AG04450 (cell line): Measurements from ENCODE around the gene RAPSN. TPM values are rescaled to one million over a fixed set of nuclear protein-coding genes. Genes with fewer than 3 reads are reported as not detected.

Experiments used
- CTCF ChIA-PET: fragments of 300-600, 350-600 bp; formaldehyde crosslinking; extraction: SDS; loops from one replicate; lab custom pipeline; 2022; ENCODE audit warnings: antibody characterized with exemption, inconsistent platforms; lab: Charles Lee
- POLR2A ChIA-PET: fragments of 350-600 bp; formaldehyde crosslinking; extraction: SDS; loops from one replicate; lab custom pipeline; 2021; ENCODE audit warnings: antibody characterized with exemption, inconsistent platforms; lab: Yijun Ruan, JAX
- DNase-seq: peaks from one replicate; pipeline ENCODE4 v3.0.0-alpha.2; 2011; ENCODE audit warnings: low read depth, low spot score
- H3K27ac ChIP-seq: one replicate; pipeline ENCODE4 v1.5.1; 2012; ENCODE audit warnings: low read depth, low read length, control low read depth
- H3K27me3 ChIP-seq: one replicate; pipeline ENCODE4 v1.6.0; 2012; ENCODE audit warnings: low read length; ENCODE audit not compliant: control insufficient read depth, insufficient read depth
- H3K4me3 ChIP-seq: 2 replicates; pipeline ENCODE4 v1.5.1; 2011; ENCODE audit warnings: mild to moderate bottlenecking, low read depth, low read length, control low read depth
- H3K9me3 ChIP-seq: 2 replicates; pipeline ENCODE4 v1.5.1; 2012; ENCODE audit warnings: low read length; ENCODE audit not compliant: control insufficient read depth, insufficient read depth
- polyA plus RNA-seq: library from polyadenylated mRNA; depleted of rRNA; stranded (reverse); fragments of >200 nt; gene quantifications from 2 replicates; pipeline ENCODE4 v1.2.3, GENCODE V29; 2011
- TF ChIP-seq, protein P1 (sequence below): IDR thresholded peaks from 2 replicates; pipeline ENCODE4 v1.5.1; 2011; ENCODE audit warnings: low read depth, low read length, control low read depth, inconsistent platforms

Gene RAPSN
- polyA plus RNA-seq, 1 experiment, result not detected

DNA sequence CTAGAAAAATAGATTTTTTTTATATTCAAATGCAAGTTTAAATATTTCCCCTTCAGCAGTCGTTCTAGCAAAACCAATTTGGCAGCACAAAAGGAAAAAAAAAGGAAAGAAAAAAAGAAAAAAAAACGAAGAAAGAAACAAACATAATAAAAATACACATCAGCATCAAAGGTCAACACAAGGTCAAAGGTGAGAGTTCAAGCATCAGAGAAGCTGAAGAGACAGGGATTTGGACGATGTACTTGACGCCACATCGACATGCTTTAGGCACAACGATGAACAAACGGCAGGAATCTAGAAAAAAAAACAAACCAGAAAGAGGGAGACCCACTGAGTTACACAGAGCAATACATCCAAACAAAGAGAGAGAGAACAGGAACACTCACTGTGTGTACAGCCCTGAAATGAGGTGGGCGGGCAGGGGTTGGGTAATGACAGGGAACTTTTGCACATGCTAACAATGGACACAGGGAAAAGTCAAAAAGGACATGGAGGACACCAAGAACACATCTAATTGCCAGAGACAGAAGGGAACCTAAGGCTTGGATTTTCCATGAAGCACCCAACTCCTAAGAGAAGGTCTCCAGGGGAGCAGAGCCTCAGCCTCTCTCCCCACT, 19.8 kb upstream of the RAPSN start:
- H3K27me3 ChIP-seq, result no peaks in the 10 kb centered on the region
- DNase-seq, result no peak
- H3K4me3 ChIP-seq, result no peak overlapping the region
- ChIA-PET CTCF (interaction anchor here (1.0 to 3.1 kb wide), 2 partner anchors 15 to 94 kb away, joined by 3 to 9 read pairs; no protein-coding TSS in a partner anchor), POLR2A (no interaction called here)
- H3K27ac ChIP-seq, result peak overlapping the region; percentile 47
- no peaks in the 10 kb centered on the region for H3K9me3 ChIP-seq
- TF ChIP-seq, protein P1, sequence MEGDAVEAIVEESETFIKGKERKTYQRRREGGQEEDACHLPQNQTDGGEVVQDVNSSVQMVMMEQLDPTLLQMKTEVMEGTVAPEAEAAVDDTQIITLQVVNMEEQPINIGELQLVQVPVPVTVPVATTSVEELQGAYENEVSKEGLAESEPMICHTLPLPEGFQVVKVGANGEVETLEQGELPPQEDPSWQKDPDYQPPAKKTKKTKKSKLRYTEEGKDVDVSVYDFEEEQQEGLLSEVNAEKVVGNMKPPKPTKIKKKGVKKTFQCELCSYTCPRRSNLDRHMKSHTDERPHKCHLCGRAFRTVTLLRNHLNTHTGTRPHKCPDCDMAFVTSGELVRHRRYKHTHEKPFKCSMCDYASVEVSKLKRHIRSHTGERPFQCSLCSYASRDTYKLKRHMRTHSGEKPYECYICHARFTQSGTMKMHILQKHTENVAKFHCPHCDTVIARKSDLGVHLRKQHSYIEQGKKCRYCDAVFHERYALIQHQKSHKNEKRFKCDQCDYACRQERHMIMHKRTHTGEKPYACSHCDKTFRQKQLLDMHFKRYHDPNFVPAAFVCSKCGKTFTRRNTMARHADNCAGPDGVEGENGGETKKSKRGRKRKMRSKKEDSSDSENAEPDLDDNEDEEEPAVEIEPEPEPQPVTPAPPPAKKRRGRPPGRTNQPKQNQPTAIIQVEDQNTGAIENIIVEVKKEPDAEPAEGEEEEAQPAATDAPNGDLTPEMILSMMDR, result no peak

DNA sequence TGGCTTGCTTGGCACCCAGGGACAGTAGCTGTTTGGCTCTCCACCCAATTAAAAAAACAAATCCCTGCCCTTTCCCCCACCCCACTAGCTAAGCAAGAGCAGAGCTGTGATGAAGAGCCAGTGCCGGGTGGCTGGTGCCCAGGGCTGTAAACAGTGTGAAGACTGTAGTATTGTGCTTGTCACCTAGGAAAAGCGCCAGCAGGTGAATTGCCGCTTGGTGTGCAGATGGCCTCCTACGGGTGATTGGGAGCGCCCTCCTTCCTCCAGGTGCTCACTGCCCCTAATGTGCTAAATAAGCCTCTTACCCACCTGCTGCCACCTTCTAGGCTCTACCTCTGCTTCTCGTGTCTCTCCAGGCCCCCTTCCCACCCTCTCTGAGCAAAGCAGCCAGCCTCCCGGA, 18.4 kb upstream of the RAPSN start:
- H3K27me3 ChIP-seq, result no peaks in the 10 kb centered on the region
- ChIA-PET POLR2A (interaction anchor here (0.6 kb wide), 1 partner anchor 75 kb away, joined by 4 read pairs; no protein-coding TSS in a partner anchor), CTCF (interaction anchor here (1.0 to 3.1 kb wide), 2 partner anchors 14 to 86 kb away, joined by 4 to 9 read pairs; no protein-coding TSS in a partner anchor)
- no peak overlapping the region for H3K27ac ChIP-seq
- TF ChIP-seq, protein P1, result no peak
- H3K9me3 ChIP-seq, result no peaks in the 10 kb centered on the region
- H3K4me3 ChIP-seq, result no peak overlapping the region
- no peak for DNase-seq

DNA sequence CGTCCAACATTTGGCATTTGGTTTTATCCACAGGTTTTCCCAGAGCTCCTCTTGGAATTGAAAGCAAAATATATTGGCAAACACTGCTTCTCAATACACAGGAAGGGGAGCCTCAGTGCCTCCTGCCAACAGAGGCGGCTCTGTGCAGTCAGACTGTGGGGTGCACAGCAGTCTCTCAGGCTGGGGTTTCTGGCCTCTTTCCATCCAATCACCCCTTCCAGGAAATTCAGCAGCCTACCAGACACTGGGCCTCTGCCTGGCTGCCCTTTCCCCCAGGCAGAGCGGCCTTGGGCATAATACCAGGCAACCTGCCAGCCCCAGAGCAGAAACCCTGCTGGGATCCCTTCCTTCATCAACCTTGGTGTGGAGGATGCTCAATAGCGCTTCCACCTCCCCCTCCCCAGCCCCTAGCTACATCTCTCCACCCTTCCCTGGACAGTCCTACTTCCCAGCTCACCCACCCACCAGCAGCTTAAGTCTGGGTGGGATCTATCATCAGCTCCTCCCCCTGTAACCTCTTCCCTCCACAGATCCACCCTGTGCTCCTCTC, 17.8 kb upstream of the RAPSN start:
- Histone ChIP-seq H3K27me3 (no peaks in the 10 kb centered on the region), H3K4me3 (no peak overlapping the region)

GRCh38 chr11:47466201-47466600, 17.3 kb upstream of the RAPSN start:
- H3K4me3 ChIP-seq, result no peak overlapping the region
- POLR2A ChIA-PET, result interaction anchor here (0.6 kb wide), 1 partner anchor 31 kb away, joined by 3 read pairs; no protein-coding TSS in a partner anchor
- CTCF ChIA-PET, result interaction anchor here (0.6 to 1.0 kb wide), 3 partner anchors 10 to 151 kb away, joined by 3 to 4 read pairs (median 3); no protein-coding TSS in a partner anchor
- no peaks in the 10 kb centered on the region for H3K9me3 ChIP-seq
- TF ChIP-seq, protein P1, result no peak
- DNase-seq, result no peak
- peak overlapping the region; percentile 39 for H3K27ac ChIP-seq
- H3K27me3 ChIP-seq, result no peaks in the 10 kb centered on the region

More for the DNA sequence above, 17.8 kb upstream of the RAPSN start:
- no peak for DNase-seq
- ChIA-PET CTCF (interaction anchor here (0.6 to 1.0 kb wide), 4 partner anchors 9 to 150 kb away, joined by 3 to 4 read pairs (median 4); no protein-coding TSS in a partner anchor), POLR2A (interaction anchor here (0.6 kb wide), 1 partner anchor 31 kb away, joined by 3 read pairs; no protein-coding TSS in a partner anchor)
- H3K9me3 ChIP-seq, result no peaks in the 10 kb centered on the region
- H3K27ac ChIP-seq, result peak overlapping the region; percentile 39
- TF ChIP-seq, protein P1, result no peak

- Histone ChIP-seq H3K27me3 (no peaks in the 10 kb centered on the region), H3K27ac (no peak overlapping the region), H3K9me3 (no peaks in the 10 kb centered on the region), H3K4me3 (no peak overlapping the region)
- TF ChIP-seq, protein P1, result no peak
- CTCF ChIA-PET, result interaction anchor here (1.5 to 2.0 kb wide), 2 partner anchors 10 to 90 kb away, joined by 7 to 30 read pairs; no protein-coding TSS in a partner anchor
- POLR2A ChIA-PET, result interaction anchor here (1.2 kb wide), 1 partner anchor 18 kb away, joined by 3 read pairs; no protein-coding TSS in a partner anchor
- DNase-seq, result no peak
Observed at GRCh38 chr11:47464483-47464882, 15.5 kb upstream of the RAPSN start.
